NCI-H1417 treated with DMSO at 0.1 percent for 48 hours (cell line): ENCODE data around the gene SULT1A1.
"Not testable (repeated sequence)": the region's sequence is repeated elsewhere in the genome, so short reads cannot be mapped to it uniquely, and the experiment has no call there.

Experiments
- DNase-seq: peaks from one replicate; lab custom pipeline; 2025; lab: John Stamatoyannopoulos, UW

Gene SULT1A1

GRCh38 chr16:28591355-28591754 is 18.5 kb downstream of the SULT1A1 start:
- no peak for DNase-seq

DNA sequence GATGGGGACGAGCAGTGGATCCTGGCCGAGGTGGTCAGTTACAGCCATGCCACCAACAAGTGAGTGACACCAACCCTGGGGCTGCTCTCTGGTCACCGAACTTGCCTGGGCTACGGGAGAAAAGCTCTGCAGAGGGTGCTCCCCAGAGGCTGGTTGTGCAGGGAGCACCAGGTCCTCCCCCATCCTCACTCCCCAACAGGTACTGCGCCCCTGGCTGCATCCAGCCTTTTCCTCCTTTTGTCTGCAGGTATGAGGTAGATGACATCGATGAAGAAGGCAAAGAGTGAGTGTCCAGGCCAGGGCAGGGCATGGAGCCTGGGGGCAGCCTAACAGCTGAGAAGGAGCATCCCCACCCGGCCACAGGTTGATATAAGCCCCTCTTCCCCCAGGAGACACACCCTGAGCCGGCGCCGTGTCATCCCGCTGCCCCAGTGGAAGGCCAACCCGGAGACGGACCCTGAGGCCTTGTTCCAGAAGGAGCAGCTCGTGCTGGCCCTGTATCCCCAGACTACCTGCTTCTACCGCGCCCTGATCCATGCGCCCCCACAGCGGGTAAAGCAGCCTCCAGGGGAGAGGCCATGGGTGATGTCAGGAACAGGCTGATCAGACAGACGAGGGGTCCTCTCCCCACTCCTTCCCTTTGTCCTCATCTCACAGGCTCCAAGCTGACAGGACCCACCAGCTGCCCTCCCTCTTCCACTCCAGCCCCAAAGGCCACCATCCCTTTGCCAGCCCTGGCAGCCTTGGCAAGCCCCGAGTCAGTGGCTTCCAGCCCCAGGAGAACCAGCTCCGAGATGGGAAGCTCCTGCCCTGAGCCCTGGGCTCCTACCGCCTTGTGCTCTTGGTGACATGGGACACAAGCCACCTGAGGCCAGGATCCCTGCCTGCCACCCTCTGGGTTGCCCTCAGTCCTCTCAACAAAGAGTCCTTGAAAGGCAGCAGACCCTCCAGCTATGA is 19.2 kb downstream of the SULT1A1 start:
- no peak for DNase-seq

DNA sequence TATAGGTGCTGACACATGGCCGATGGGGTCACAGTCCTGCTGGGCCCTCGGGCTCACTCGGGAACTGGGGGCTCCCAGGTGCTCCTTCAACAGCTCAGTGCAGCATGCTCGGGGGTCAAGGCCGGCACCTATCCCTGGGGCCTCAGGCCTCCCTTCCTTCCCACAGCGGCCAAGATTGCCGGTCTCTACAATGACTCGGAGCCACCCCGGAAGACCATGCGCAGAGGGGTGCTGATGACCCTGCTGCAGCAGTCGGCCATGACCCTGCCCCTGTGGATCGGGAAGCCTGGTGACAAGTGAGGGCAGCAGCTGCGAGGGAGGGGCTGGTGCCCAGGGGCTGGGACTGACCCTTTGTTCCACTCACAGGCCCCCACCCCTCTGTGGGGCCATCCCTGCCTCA is 19.9 kb downstream of the SULT1A1 start:
- DNase-seq: no peak

GRCh38 chr16:28589069-28589468 is 20.8 kb downstream of the SULT1A1 start:
- no peak for DNase-seq

DNA sequence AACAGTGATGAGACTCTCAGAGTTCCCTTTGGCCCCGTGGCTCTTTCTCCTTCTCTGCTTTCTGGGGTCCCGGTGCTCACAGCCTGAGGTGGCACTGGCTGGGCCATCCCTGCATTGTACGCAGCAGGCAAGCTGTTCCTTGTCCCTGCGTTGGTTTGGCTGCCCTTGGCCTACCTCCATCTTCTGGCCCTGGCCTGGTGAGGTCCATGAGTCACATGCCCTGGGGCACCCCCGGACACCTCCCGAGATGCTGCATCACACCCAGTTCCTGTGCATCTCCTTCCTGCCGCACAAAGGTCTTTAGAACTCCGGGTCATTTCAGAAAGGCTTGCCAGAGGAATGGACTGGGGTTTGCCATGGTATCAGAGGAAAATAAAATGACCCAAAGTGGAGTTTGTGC is 22.5 kb downstream of the SULT1A1 start:
- DNase-seq: no peak

GRCh38 chr16:28586466-28586865 is 23.4 kb downstream of the SULT1A1 start:
- no peak for DNase-seq

DNA sequence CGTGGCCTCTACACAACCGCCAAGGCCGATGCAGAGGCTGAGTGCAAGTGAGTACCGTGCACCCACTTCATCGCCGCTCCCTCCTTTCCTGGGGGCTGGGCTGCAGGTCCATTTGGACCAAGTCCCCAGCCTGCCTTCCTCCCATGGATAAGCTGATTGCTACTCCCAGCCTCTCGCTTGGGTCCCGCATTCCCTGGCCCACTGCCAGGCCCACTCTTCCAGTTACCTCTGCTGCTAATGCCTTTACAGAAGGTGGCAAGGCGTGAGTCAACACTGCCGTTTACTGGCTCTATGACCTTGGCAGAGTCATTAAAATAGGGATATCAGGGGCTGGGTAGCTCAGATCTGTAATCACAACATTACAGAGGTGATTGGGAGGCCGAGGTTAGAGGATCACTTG is 24.2 kb downstream of the SULT1A1 start:
- DNase-seq: no peak

DNA sequence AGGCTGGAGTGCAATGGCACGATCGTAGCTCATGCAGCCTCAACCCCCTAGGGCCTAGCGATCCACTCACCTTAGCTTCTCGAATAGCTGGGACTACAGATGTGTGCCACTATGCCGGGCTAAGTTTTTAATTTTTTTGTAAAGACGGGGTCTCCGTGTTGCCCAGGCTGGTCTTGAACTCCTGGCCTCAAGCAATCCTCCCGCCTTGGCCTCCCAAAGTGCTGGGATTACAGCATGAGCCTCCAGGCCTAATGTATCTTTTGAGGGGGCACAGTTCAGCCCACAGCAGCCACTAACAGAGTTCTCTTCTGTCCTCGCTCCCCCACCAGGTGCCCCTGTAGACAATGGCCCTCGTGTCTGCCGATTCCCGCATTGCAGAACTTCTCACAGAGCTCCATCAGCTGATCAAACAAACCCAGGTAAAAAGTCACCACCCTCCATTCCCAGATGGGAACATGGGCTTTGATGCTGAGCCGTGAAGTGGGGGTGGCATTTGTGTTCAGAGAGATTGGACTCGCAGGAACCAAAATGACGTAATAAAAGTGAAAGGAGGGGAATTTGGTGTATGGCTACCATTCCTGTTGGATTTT is 29.0 kb downstream of the SULT1A1 start:
- no peak for DNase-seq

GRCh38 chr16:28575446-28576109 is 34.3 kb downstream of the SULT1A1 start:
- DNase-seq: no peak

GRCh38 chr16:28574925-28575324 is 34.9 kb downstream of the SULT1A1 start:
- DNase-seq: no peak

DNA sequence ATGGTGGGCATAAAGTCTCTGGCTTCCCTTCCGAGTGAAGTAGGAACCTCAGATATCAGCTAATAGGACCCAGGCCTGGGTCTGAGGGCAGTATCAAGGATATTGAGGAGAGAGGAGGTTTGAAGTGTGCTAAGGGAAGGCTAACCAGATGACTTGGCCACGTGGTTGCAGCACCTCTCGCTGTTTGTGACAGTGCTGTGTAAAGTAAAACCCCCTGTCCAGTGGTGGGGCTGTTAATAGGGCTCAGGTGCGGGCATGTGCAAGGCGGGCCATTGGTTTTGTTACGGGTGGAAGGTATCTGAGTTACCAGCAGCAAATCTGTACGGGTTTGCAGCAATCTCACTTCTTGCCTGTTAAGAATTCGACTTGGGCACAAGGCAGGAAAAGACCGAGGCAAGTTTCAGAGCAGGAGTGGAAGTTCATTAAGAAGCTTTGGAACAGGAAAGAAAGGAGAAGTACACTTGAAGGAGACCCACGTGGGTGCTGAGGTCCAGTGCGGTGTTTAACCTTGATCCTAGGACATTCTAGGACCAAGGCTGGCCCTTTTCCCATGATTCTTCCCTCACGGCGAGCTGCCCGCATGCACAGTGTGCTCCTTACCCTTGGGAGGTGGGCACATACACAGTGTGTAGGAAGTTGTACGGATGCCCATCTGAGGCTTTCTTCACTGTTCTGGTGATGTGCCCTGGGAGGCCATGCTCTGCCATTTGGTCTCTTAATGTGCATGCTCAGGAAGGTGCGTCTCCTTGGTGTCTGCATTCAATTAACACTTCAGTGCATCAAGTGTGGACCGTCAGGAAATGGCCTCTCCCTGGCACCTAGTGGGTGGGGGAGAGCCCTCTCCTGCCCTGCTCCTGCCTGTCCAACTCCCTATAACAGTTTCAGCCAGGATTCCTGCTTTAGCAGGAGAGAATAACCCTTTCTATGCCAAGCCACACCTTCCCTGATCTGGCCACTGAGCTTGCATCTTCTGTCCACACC is 35.8 kb downstream of the SULT1A1 start:
- DNase-seq: no peak

- no peak for DNase-seq
Measured at GRCh38 chr16:28572696-28573510, 36.9 kb downstream of the SULT1A1 start.

DNA sequence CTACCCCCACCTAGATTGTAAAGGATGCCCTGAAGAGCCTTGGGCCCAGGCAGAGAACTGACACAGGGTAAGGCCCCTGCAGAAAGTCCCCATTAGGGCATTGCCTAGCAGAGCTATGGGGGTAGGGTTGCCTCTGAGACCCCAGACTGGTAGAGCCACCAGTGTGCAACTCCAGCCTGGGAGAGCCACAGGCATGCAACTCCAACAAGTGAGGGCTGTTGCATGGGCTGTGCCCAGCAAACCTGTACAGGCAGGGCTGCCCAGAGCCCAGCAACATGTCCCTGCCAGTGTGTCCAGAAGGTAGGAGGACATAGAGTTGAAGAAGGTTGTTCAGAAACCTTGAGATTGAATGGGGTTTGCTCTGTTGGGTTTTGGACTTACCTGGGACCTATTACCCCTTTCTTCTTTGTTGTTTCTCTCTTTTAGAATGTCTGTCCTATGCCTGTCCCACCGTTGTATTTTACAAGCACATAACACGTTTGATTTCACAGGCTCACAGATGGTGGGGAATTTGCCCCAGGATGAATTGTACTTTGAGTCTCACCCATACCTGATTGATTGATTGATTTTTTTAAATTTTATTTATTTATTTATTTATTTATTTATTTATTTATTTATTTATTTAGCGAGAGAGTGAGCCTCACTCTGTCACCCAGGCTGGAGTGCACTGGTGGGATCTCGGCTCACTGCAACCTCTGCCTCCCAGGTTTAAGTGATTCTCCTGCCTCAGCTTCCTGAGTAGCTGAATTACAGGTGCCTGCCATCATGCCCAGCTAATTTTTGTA is 39.7 kb downstream of the SULT1A1 start:
- DNase-seq: no peak

DNA sequence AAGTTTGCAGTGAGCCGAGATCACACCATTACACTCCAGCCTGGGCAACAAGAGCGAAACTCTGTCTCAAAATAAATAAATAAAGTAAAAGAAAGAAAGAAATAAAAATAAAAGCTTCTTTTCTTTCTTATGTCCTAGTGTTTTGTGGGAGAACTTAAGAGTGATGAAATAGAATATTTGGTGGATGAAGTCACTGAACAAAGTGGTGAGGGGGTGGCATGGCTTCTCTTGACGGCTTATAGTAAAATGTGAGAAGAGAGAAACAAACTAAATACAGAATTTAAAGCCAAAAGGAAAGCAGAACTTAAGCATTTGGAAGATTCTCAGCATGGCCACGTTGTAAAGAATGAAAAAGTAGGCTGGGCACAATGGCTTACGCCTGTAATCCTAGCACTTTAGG is 40.8 kb downstream of the SULT1A1 start:
- DNase-seq: no peak

DNA sequence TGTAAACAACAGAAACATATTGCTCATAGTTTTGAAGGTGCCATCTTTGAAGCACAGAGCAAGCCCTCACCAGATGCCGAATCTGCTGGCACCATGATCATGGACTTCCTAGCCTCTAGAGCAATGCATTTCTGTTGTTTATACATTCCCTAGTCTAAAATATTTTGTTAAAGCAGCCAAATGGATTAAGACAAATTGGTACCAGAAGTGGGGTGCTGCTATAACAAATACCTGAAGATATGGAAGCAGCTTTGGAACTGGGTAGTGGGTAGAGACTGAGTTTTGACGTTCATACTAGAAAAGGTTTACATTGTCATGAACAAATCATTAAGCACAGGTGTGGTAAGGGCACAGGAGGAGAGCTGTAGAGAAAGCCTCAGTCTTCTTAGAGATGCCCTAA is 42.6 kb downstream of the SULT1A1 start:
- no peak for DNase-seq

DNA sequence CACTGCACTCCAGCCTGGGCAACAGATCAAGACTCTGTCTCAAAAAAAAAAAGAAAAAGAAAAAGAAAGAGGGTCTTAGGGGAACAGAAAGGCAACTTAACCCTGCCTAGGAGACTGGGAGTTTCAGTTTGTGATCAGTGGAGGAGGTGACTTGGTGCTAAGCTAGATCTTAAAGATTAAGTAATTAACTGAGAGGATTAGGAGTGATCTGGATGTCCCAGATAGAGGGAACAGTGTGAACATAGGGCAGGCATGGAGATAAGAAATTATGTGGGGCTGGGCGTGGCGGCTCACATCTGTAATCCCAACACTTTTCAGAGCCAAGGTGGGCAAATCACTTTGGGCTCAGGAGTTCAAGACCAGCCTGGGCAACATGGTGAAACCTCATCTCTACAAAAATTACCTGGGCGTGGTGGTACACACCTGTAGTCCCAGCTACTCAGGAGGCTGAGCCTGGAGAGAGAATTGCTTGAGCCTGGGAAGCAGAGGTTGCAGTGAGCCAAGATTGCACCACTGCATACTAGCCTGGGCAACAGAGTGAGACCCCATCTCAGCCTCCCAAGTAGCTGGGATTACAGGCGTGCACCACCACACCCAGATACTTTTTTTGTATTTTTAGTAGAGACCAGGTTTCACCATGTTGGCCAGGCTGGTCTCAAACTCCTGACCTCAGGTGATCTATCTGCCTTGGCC is 43.5 kb downstream of the SULT1A1 start:
- DNase-seq: not testable (repeated sequence)

DNA sequence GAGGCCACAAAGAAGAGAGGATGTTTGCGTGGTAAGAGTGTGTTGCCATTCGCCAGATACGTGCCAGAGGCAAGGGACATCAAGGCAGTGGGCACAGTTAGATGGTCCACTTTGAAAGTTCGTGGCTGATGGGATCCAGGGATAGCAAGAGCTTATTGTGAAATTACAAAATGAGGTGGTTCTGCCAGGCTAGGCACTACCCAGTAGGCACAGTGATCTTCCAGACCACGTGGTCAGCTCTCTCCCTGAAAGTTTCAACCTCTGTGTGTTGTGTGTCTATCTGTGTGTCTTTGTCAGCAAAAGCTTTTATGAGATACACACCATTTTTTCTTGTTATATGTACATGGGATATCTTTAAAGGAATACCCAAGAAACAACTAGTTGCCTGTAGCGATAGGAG is 46.6 kb downstream of the SULT1A1 start:
- DNase-seq: no peak

DNA sequence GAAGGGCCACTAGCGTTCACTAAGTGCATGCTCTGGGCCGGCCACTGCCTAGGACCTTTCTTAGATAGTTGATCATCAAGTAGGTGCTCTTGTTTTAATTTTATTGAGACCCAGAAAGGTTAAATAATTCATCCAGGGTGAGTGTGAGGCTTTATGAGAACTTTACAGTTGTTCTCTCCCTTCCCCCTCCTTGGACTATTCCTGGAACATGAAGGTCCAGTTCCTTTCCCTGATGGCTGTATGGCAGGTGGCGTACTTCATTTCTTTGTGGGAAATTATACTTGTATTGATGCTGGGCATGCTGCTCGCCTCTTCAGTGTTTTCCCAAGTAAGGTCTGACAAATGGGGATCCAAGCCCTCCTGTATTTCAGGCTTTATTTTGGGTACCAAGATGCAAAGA is 47.6 kb downstream of the SULT1A1 start:
- no peak for DNase-seq

DNA sequence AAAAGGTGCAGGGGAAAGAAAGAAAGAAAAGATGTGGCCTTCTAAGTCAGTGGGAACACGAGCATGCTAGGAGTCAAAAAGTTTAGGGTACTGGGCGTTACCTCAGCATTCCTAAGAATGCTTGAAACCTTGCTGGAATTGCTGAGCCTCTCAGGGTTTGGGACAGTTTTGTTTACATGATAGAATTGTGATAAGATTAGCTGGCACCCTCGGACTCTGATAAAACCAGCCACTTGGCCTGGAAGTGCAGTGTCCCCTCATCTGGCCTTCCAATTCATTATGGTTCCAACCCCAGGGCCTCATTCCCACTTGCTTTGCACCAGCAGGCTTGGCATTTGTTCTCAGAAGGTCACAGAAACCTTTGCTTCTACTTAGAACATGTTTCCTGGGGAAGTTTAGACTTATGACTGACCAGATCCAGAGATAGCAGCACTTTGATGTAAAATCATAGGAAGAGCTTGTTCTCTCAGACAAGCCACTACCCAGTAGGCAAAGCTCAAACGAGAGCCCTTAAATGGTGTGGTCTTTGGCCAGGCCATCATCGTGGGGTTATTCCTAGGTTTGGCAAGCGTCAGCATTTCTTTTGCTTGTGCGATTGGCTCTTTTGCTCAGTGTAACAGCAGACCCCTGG is 48.2 kb downstream of the SULT1A1 start:
- DNase-seq: no peak
